ENCODE data around the gene KRTAP10-3.

GRCh38 chr21:44508426-44508710 is 50.2 kb downstream of the KRTAP10-3 start:
- TF ChIP-seq CTCF (IDR thresholded peaks at IDR 0.05; ENCODE audit: insufficient read depth, low read depth, low read length), result no peak
- TF ChIP-seq EZH2 (IDR thresholded peaks at IDR 0.05; ENCODE audit: insufficient read depth, low read length), result no peak

All from astrocyte (in vitro differentiated cells and primary cell).